Activated CD4-positive, alpha-beta T cell treated with anti-CD3 and anti-CD28 coated beads for 48 hours (primary cell): ENCODE results near the gene GZMB.
"Not testable (repeated sequence)": the region's sequence is repeated elsewhere in the genome, so short reads cannot be mapped to it uniquely, and the experiment has no call there.

Experiments used
- DNase-seq: peaks from one replicate; pipeline ENCODE4 v3.0.0-alpha.2; 2020

The GZMB gene

GRCh38 chr14:24630872-24631477 lies 3.0 kb downstream of the GZMB start:
- DNase-seq, result peak; percentile 23

GRCh38 chr14:24630087-24630871 lies 3.7 kb downstream of the GZMB start:
- peak; percentile 26 for DNase-seq

GRCh38 chr14:24629521-24629920 lies 4.5 kb downstream of the GZMB start:
- DNase-seq, result no peak

- DNase-seq, result no peak
Observed at GRCh38 chr14:24613747-24614146, 20.2 kb downstream of the GZMB start.

GRCh38 chr14:24613241-24613640 lies 20.7 kb downstream of the GZMB start:
- DNase-seq, result no peak

- no peak for DNase-seq
Observed at GRCh38 chr14:24612196-24612595, 21.8 kb downstream of the GZMB start.

- peak; percentile 37 for DNase-seq
Observed at GRCh38 chr14:24609655-24610344, 24.2 kb downstream of the GZMB start, which contains the start of gene GZMH. Gene GZMH (minus strand): TSS chr14:24609685. CDS start chr14:24609613, 72 bp downstream.

GRCh38 chr14:24607635-24608514 lies 26.1 kb downstream of the GZMB start:
- no peak for DNase-seq

GRCh38 chr14:24607081-24607480 lies 26.9 kb downstream of the GZMB start:
- DNase-seq, result no peak

- DNase-seq, result no peak
Observed at GRCh38 chr14:24606297-24606696, 27.7 kb downstream of the GZMB start.

GRCh38 chr14:24605435-24606190 lies 28.4 kb downstream of the GZMB start:
- peak; percentile 83 for DNase-seq

- no peak for DNase-seq
Observed at GRCh38 chr14:24597403-24597802, 36.6 kb downstream of the GZMB start.

- no peak for DNase-seq
Observed at GRCh38 chr14:24595073-24595808, 38.7 kb downstream of the GZMB start.

- DNase-seq, result not testable (repeated sequence)
Observed at GRCh38 chr14:24591004-24591403, 43.0 kb downstream of the GZMB start.

- not testable (repeated sequence) for DNase-seq
Observed at GRCh38 chr14:24584402-24584801, 49.6 kb downstream of the GZMB start.
